H1 (cell line): ENCODE results near the gene SIX5. TPM values are rescaled to one million over a fixed set of nuclear protein-coding genes. Genes with fewer than 3 reads are reported as not detected.
A peak's percentile ranks its signal among the peaks of the same experiment; 100 is the strongest.

Experiments used
- CTCF ChIA-PET: fragments of 300-600 bp; sonication (Branson Sonifier 250); formaldehyde crosslinking; loops from one replicate; lab custom pipeline; 2021; ENCODE audit not compliant: partially characterized antibody; lab: Charles Lee
- POLR2A ChIA-PET: fragments of 300-600 bp; sonication (Branson Sonifier 250); formaldehyde crosslinking; loops from one replicate; lab custom pipeline; 2021; ENCODE audit warnings: inconsistent platforms; ENCODE audit not compliant: partially characterized antibody; lab: Charles Lee
- DNase-seq, 2 experiments: peaks; one replicate each; pipeline versions ENCODE4 v3.0.0 to v3.0.0-alpha.2; 2010 to 2022; ENCODE audit warnings: low spot score in 2 of 2, low read depth in 1 of 2, mixed read lengths in 1 of 2
- FAIRE-seq: peaks from 2 replicates; lab custom pipeline; 2011; peaks lifted over from hg19 to GRCh38; lab: Jason Lieb, UNC
- H2AFZ ChIP-seq: 2 replicates; pipeline ENCODE4 v1.8.1; 2012; ENCODE audit warnings: low read length, inconsistent platforms
- H2AK5ac ChIP-seq: 2 replicates; pipeline ENCODE4 v1.6.1; 2013; ENCODE audit warnings: low read depth, low read length
- H2BK120ac ChIP-seq: replicated peaks from 2 replicates; pipeline ENCODE3; 2013; ENCODE audit warnings: low read depth, low read length, inconsistent platforms
- H2BK12ac ChIP-seq: 2 replicates; pipeline ENCODE4 v1.6.1; 2013; ENCODE audit warnings: low read depth, low read length
- H2BK15ac ChIP-seq: 2 replicates; pipeline ENCODE4 v1.6.1; 2013; ENCODE audit warnings: low read length
- H2BK20ac ChIP-seq: 2 replicates; pipeline ENCODE4 v1.6.1; 2013; ENCODE audit warnings: low read length
- H2BK5ac ChIP-seq: 2 replicates; pipeline ENCODE4 v1.6.1; 2013; ENCODE audit warnings: low read depth, low read length
- H3K14ac ChIP-seq: 2 replicates; pipeline ENCODE4 v1.6.1; 2013; ENCODE audit warnings: inconsistent platforms; ENCODE audit not compliant: insufficient read length
- H3K18ac ChIP-seq: 2 replicates; pipeline ENCODE4 v1.6.1; 2013; ENCODE audit warnings: low read length; ENCODE audit errors: extremely low read depth
- H3K23ac ChIP-seq: 2 replicates; pipeline ENCODE4 v1.6.1; 2013; ENCODE audit warnings: inconsistent platforms; ENCODE audit not compliant: insufficient read length
- H3K23me2 ChIP-seq: 2 replicates; pipeline ENCODE4 v1.6.1; 2013; ENCODE audit warnings: low read depth, low read length
- H3K27ac ChIP-seq: 2 replicates; pipeline ENCODE4 v1.6.1; 2011; ENCODE audit warnings: low read depth, low read length, inconsistent platforms
- H3K27me3 ChIP-seq, 4 experiments: replicated peaks in 1 of 4; 1 replicate in 1 of 4; 2 replicates in 3 of 4; pipeline versions ENCODE4 v1.6.1 to v1.8.1; 2011 to 2013; ENCODE audit warnings: low read length in 3 of 4, mild to moderate bottlenecking in 3 of 4, inconsistent platforms in 2 of 4, mixed read lengths in 2 of 4, moderate library complexity in 1 of 4; ENCODE audit not compliant: control insufficient read depth in 3 of 4, insufficient read depth in 3 of 4; ENCODE audit errors: extremely low read depth in 1 of 4
- H3K36me3 ChIP-seq, 4 experiments: 2 replicates each; pipeline versions ENCODE4 v1.6.1 to v1.8.1; 2011 to 2013; ENCODE audit warnings: mild to moderate bottlenecking in 4 of 4, low read length in 3 of 4, moderate library complexity in 2 of 4, control low read depth in 1 of 4, inconsistent platforms in 1 of 4; ENCODE audit not compliant: insufficient read depth in 4 of 4, control insufficient read depth in 2 of 4
- H3K4ac ChIP-seq: replicated peaks from 2 replicates; pipeline ENCODE3; 2013; ENCODE audit warnings: low read length, low read depth, mixed read lengths, inconsistent platforms; ENCODE audit not compliant: insufficient read length
- H3K4me1 ChIP-seq, 4 experiments: replicated peaks in 1 of 4; 1 replicate in 1 of 4; 2 replicates in 3 of 4; pipeline versions ENCODE4 v1.6.1 to v1.8.1; 2011 to 2013; ENCODE audit warnings: low read length in 3 of 4, inconsistent platforms in 2 of 4, mixed read lengths in 1 of 4; ENCODE audit not compliant: insufficient read depth in 4 of 4, control insufficient read depth in 3 of 4
- H3K4me2 ChIP-seq, 2 experiments: 2 replicates each; pipeline versions ENCODE4 v1.6.1 to v1.8.1; 2011 to 2013; ENCODE audit warnings: low read depth in 2 of 2, low read length in 2 of 2, control low read depth in 1 of 2, inconsistent platforms in 1 of 2, mild to moderate bottlenecking in 1 of 2; ENCODE audit not compliant: insufficient read depth in 1 of 2
- H3K4me3 ChIP-seq, 4 experiments: fragments of 200-600, 300-600 bp in 1 of 4; sonication (generic), shearing (Covaris generic), sonication (Bioruptor Twin) in 1 of 4; 2 replicates each; pipeline versions ENCODE4 v1.5.1 to v1.8.1; 2011 to 2016; ENCODE audit warnings: low read length in 4 of 4, low read depth in 3 of 4, control low read depth in 2 of 4, inconsistent platforms in 2 of 4, mild to moderate bottlenecking in 2 of 4, mixed read lengths in 1 of 4, moderate library complexity in 1 of 4; ENCODE audit not compliant: insufficient read depth in 2 of 4; ENCODE audit errors: extremely low read depth in 1 of 4
- H3K56ac ChIP-seq: replicated peaks from 2 replicates; pipeline ENCODE3; 2013; ENCODE audit warnings: low read depth, mild to moderate bottlenecking, mixed read lengths, low read length, inconsistent platforms; ENCODE audit not compliant: insufficient read length
- H3K79me1 ChIP-seq: 2 replicates; pipeline ENCODE4 v1.6.1; 2013; ENCODE audit warnings: low read depth, low read length, control low read depth
- H3K79me2 ChIP-seq, 2 experiments: 2 replicates each; pipeline versions ENCODE4 v1.6.1 to v1.8.1; 2012 to 2013; ENCODE audit warnings: low read length in 2 of 2, mild to moderate bottlenecking in 2 of 2, inconsistent platforms in 1 of 2; ENCODE audit not compliant: insufficient read depth in 2 of 2, control insufficient read depth in 1 of 2
- H3K9ac ChIP-seq, 4 experiments: replicated peaks in 1 of 4; 1 replicate in 1 of 4; 2 replicates in 3 of 4; pipeline versions ENCODE4 v1.6.1 to v1.8.1; 2011 to 2013; ENCODE audit warnings: low read depth in 3 of 4, low read length in 3 of 4, control low read depth in 2 of 4, mild to moderate bottlenecking in 2 of 4, moderate library complexity in 2 of 4, inconsistent platforms in 1 of 4; ENCODE audit errors: extremely low read depth in 1 of 4
- H3K9me3 ChIP-seq, 2 experiments: 2 replicates each; pipeline versions ENCODE4 v1.6.1 to v1.8.1; 2012 to 2013; ENCODE audit warnings: mild to moderate bottlenecking in 2 of 2, moderate library complexity in 2 of 2, control low read depth in 1 of 2, inconsistent platforms in 1 of 2, low read depth in 1 of 2, low read length in 1 of 2, mixed read lengths in 1 of 2; ENCODE audit not compliant: insufficient read depth in 2 of 2
- H4K20me1 ChIP-seq, 2 experiments: replicated peaks in 1 of 2; 2 replicates each; pipeline versions ENCODE3 to v1.8.1; 2011 to 2013; ENCODE audit warnings: inconsistent platforms in 2 of 2, low read length in 2 of 2, mild to moderate bottlenecking in 1 of 2; ENCODE audit not compliant: insufficient read depth in 2 of 2, control insufficient read depth in 1 of 2
- H4K5ac ChIP-seq: 2 replicates; pipeline ENCODE4 v1.6.1; 2013; ENCODE audit warnings: low read length, low read depth, mixed read lengths, inconsistent platforms; ENCODE audit not compliant: insufficient read length
- H4K8ac ChIP-seq: 2 replicates; pipeline ENCODE4 v1.8.0; 2013; ENCODE audit warnings: mild to moderate bottlenecking, moderate library complexity, low read length, inconsistent platforms; ENCODE audit not compliant: insufficient read depth; ENCODE audit errors: extremely low read depth
- H4K91ac ChIP-seq: replicated peaks from 2 replicates; pipeline ENCODE3; 2013; ENCODE audit warnings: low read length, mixed read lengths, inconsistent platforms; ENCODE audit not compliant: insufficient read length
- ASH2L ChIP-seq: fragments of 200-600, 300-600 bp; sonication (generic); IDR thresholded peaks from one replicate; pipeline ENCODE4 v1.7.1; 2017; ENCODE audit warnings: low read length
- CBX5 ChIP-seq: fragments of 300-800, 300-1000 bp; sonication (generic); IDR thresholded peaks from 2 replicates; pipeline ENCODE4 v1.7.1; 2016; ENCODE audit warnings: antibody characterized with exemption, low read length, low read depth
- CBX8 ChIP-seq: fragments of 300-800, 300-1000 bp; sonication (generic); IDR thresholded peaks from 2 replicates; pipeline ENCODE4 v1.7.1; 2016; ENCODE audit warnings: low read depth, low read length, borderline replicate concordance
- CTCF ChIP-seq, 3 experiments: IDR thresholded peaks; 1 replicate in 2 of 3; 2 replicates in 1 of 3; pipeline versions ENCODE4 v1.5.1 to v1.6.1; 2011; ENCODE audit warnings: low read length in 3 of 3, mild to moderate bottlenecking in 3 of 3, inconsistent platforms in 2 of 3, low read depth in 1 of 3, moderate library complexity in 1 of 3; ENCODE audit not compliant: insufficient read depth in 1 of 3; ENCODE audit errors: control extremely low read depth in 1 of 3
- KDM1A ChIP-seq: fragments of 200-600, 300-600 bp; sonication (generic); IDR thresholded peaks from 2 replicates; pipeline ENCODE4 v1.7.1; 2016; ENCODE audit warnings: mild to moderate bottlenecking, low read length, borderline replicate concordance
- NANOG ChIP-seq: IDR thresholded peaks from 2 replicates; pipeline ENCODE4 v1.6.1; 2011; ENCODE audit warnings: low read length, low read depth, mild to moderate bottlenecking, inconsistent platforms; ENCODE audit not compliant: insufficient read depth, poor library complexity, severe bottlenecking
- PHF8 ChIP-seq: fragments of 200-600 bp; sonication (generic); conservative IDR thresholded peaks from 2 replicates; pipeline ENCODE4 v1.7.1; 2012; ENCODE audit warnings: low read depth, mild to moderate bottlenecking, inconsistent platforms, low read length, moderate library complexity
- SAP30 ChIP-seq: fragments of 300-600 bp; sonication (generic); IDR thresholded peaks from 2 replicates; pipeline ENCODE4 v1.7.1; 2012; ENCODE audit warnings: low read length, moderate library complexity, mild to moderate bottlenecking, inconsistent platforms; ENCODE audit not compliant: insufficient read depth, insufficient replicate concordance
- ZNF274 ChIP-seq: IDR thresholded peaks from 2 replicates; pipeline ENCODE4 v1.7.0; 2012; ENCODE audit warnings: low read length, borderline replicate concordance; ENCODE audit errors: extremely low read depth
- WGBS, 2 experiments: shearing (Covaris generic) in 1 of 2; methylation state at CpG; one replicate each; pipeline versions ENCODE4 v1.1.6 to v1.1.7; 2013 to 2015; ENCODE audit warnings: low lambda C conversion rate in 2 of 2, mixed read lengths in 2 of 2, inconsistent platforms in 1 of 2, low coverage in 1 of 2, missing lambda C conversion rate in 1 of 2; ENCODE audit not compliant: insufficient replicate concordance in 2 of 2, insufficient coverage in 1 of 2, insufficient read length in 1 of 2; ENCODE audit errors: extremely low coverage in 1 of 2, missing lambda C conversion rate in 1 of 2; 5-methylcytosine and 5-hydroxymethylcytosine counted together
- polyA plus RNA-seq, 7 experiments: library from polyadenylated mRNA; depleted of rRNA in 3 of 7; stranded (reverse) in 5 of 7; unstranded in 2 of 7; fragments of >200 nt in 5 of 7; fragments of 200-250 nt in 2 of 7; gene quantifications; 1 replicate in 5 of 7; 2 replicates in 1 of 7; 4 replicates in 1 of 7; pipeline versions ENCODE4 v1.2.1 to v1.2.3, GENCODE V29; 2011 to 2013; ENCODE audit warnings: missing spikeins in 2 of 7, mixed read lengths in 2 of 7
- total RNA-seq: library from RNA; stranded (reverse); fragmentation: NEBNext Ultra II Directional; extraction: Animal tissue kit (Norgen Biotek cat#: 25700); gene quantifications from 2 replicates; pipeline ENCODE4 v1.2.1, GENCODE V29; 2021

The SIX5 gene
- total and polyA plus RNA-seq, 2 of the 8 experiments (the other 6 are each of a cell fraction or from before 2014, with no cell fraction given) = 20.9 to 24.2 TPM

GRCh38 chr19:45780146-45780447 lies 11.0 kb upstream of the SIX5 start:
- H3K36me3 ChIP-seq = peaks cover 3 to 10% (median 7%) of the 10 kb centered on the region in 4 experiments; a peak in 5 of 8 replicates
- H3K27me3 ChIP-seq = peaks cover 0 to 6% (median 0%) of the 10 kb centered on the region in 4 experiments; a peak in 1 of 7 replicates
- H2BK120ac ChIP-seq = no peak overlapping the region
- H2BK5ac ChIP-seq = no peak overlapping the region
- H3K14ac ChIP-seq = no peak overlapping the region
- peaks cover 3 to 26% (median 15%) of the 10 kb centered on the region in 4 experiments for H3K4me1 ChIP-seq
- H3K23me2 ChIP-seq = peaks cover 4% of the 10 kb centered on the region; the same call in 1 of the 2 replicates
- H3K79me2 ChIP-seq = no peaks in the 10 kb centered on the region
- 60% methylated on average over 4 of the region's 4 CpGs; no CpG with 5 or more reads in 1 of the 2 experiments for WGBS, 2 experiments
- H4K91ac ChIP-seq = no peak overlapping the region
- H4K20me1 ChIP-seq = peaks cover 12 to 19% of the 10 kb centered on the region in 2 experiments
- no peak overlapping the region for H2BK15ac ChIP-seq
- 0 out of 2 replicates have a peak, but pooled peaks cover 4% of the 10 kb centered on the region for H3K79me1 ChIP-seq
- H3K4me3 ChIP-seq = peak overlapping the region in 3 of 4 experiments; percentile 28 to 60 (median 39); a peak in 4 of 8 replicates
- peak overlapping the region; percentile 58 to 87 for H3K4me2 ChIP-seq
- H3K18ac ChIP-seq = no peak overlapping the region
- no peak for DNase-seq
- TF ChIP-seq ASH2L = no peak
- TF ChIP-seq SAP30 = no peak
- TF ChIP-seq ZNF274 = no peak
- no peak for TF ChIP-seq KDM1A
- TF ChIP-seq CBX8 = no peak
- no peak for TF ChIP-seq CBX5
- no peak for TF ChIP-seq CTCF (IDR thresholded peaks at IDR 0.05; ENCODE audit: control extremely low read depth in 1 of 3, insufficient read depth in 1 of 3, low read depth in 1 of 3, low read length in 3 of 3)
- no peak for TF ChIP-seq PHF8
- TF ChIP-seq NANOG = no peak
- TF ChIP-seq, all 59 proteins: peak for 0
- Histone ChIP-seq H3K9me3 (no peaks in the 10 kb centered on the region), H4K8ac (no peak overlapping the region), H2AK5ac (no peak overlapping the region), H3K4ac (no peak overlapping the region), H3K9ac (no peak overlapping the region), H2BK12ac (0 out of 2 replicates have a peak overlapping the region, but pooled peaks have one; percentile 1), H3K23ac (no peak overlapping the region), H3K56ac (no peak overlapping the region), H2BK20ac (no peak overlapping the region), H3K27ac (no peak overlapping the region), H2AFZ (no peak overlapping the region), H4K5ac (no peak overlapping the region)
- ChIA-PET CTCF (interaction anchor here (3.1 to 5.1 kb wide), 2 partner anchors 10 to 37 kb away, joined by 13 to 45 read pairs; partner anchors contain the start of gene SIX5), POLR2A (interaction anchor here (0.9 to 9.5 kb wide), 8 partner anchors 9 to 194 kb away, joined by 3 to 133 read pairs (median 6); partner anchors contain the start of genes DMWD, FOXA3 and SIX5)
- FAIRE-seq = no peak
